Stomach (tissue), 4 donors: Measurements from ENCODE around the gene HOXA6.

Experiments used
- POLR2A ChIP-seq, 4 donors: fragments of 450-650 bp; IDR thresholded peaks; one replicate each; pipeline ENCODE4 v1.6.1; 2016; ENCODE audit warnings: antibody characterized with exemption in 4 of 4, control low read depth in 2 of 4, mild to moderate bottlenecking in 1 of 4, moderate library complexity in 1 of 4
- TF ChIP-seq, protein P1 (sequence below), 7 experiments: fragments of 450-650 bp in 4 of 7; fragments of 200-600 bp in 3 of 7; sonication (generic) in 3 of 7; IDR thresholded peaks; one replicate each; pipeline ENCODE4 v1.5.1; 2016 to 2019; ENCODE audit warnings: antibody characterized with exemption in 7 of 7, control low read depth in 2 of 7, mild to moderate bottlenecking in 1 of 7

GRCh38 chr7:27109466-27110185 lies 37.9 kb downstream of the HOXA6 start:
- TF ChIP-seq, protein P1, sequence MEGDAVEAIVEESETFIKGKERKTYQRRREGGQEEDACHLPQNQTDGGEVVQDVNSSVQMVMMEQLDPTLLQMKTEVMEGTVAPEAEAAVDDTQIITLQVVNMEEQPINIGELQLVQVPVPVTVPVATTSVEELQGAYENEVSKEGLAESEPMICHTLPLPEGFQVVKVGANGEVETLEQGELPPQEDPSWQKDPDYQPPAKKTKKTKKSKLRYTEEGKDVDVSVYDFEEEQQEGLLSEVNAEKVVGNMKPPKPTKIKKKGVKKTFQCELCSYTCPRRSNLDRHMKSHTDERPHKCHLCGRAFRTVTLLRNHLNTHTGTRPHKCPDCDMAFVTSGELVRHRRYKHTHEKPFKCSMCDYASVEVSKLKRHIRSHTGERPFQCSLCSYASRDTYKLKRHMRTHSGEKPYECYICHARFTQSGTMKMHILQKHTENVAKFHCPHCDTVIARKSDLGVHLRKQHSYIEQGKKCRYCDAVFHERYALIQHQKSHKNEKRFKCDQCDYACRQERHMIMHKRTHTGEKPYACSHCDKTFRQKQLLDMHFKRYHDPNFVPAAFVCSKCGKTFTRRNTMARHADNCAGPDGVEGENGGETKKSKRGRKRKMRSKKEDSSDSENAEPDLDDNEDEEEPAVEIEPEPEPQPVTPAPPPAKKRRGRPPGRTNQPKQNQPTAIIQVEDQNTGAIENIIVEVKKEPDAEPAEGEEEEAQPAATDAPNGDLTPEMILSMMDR (IDR thresholded peaks at IDR 0.05): no peak
- no peak for TF ChIP-seq POLR2A (IDR thresholded peaks at IDR 0.05)
